Prostate gland (tissue), 2 donors: ENCODE results near the gene CFAP100.

Source experiments
- POLR2A ChIP-seq: fragments of 450-650 bp; IDR thresholded peaks from one replicate; pipeline ENCODE4 v1.6.1; 2016; ENCODE audit warnings: antibody characterized with exemption, mild to moderate bottlenecking
- TF ChIP-seq, protein P1 (sequence below), 4 experiments: fragments of 200-600 bp in 2 of 4; fragments of 450-650 bp in 2 of 4; sonication (generic) in 2 of 4; IDR thresholded peaks; 1 replicate in 3 of 4; 2 replicates in 1 of 4; pipeline ENCODE4 v1.5.1; 2016 to 2019; ENCODE audit warnings: antibody characterized with exemption in 4 of 4, mild to moderate bottlenecking in 2 of 4, moderate library complexity in 2 of 4

DNA sequence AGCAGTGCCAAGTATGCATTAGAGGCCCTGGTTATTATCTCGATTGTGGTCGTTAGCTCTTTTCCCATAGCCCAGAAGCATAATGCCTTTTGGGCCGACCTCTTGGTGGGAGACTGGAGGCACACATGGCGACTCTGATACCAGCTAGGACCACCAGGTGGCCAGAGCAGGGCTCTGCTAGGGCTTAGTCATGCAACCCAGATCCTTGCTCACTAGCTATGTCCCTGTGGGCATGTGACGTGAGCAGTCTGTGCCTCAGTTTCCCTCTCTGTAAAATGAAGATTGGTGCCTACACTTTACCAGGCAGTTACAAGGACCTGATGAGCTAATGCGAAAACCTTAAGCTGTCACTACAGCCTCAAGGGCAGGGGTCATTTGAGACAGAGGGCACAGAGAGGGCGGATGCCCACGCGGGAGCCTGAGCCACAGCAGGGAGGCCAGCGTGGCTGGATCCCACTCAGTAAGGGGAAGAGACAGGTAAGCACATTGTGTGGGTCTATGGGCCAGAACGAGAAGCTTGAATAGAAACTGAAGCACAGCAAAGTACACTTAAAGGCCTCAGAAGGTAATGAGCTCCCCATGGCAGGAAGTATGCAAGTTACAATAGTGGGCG, 46.3 kb upstream of the CFAP100 start:
- TF ChIP-seq, protein P1, sequence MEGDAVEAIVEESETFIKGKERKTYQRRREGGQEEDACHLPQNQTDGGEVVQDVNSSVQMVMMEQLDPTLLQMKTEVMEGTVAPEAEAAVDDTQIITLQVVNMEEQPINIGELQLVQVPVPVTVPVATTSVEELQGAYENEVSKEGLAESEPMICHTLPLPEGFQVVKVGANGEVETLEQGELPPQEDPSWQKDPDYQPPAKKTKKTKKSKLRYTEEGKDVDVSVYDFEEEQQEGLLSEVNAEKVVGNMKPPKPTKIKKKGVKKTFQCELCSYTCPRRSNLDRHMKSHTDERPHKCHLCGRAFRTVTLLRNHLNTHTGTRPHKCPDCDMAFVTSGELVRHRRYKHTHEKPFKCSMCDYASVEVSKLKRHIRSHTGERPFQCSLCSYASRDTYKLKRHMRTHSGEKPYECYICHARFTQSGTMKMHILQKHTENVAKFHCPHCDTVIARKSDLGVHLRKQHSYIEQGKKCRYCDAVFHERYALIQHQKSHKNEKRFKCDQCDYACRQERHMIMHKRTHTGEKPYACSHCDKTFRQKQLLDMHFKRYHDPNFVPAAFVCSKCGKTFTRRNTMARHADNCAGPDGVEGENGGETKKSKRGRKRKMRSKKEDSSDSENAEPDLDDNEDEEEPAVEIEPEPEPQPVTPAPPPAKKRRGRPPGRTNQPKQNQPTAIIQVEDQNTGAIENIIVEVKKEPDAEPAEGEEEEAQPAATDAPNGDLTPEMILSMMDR (IDR thresholded peaks at IDR 0.05), result no peak
- no peak for TF ChIP-seq POLR2A
